IMR-90 (cell line): Measurements from ENCODE around the gene TUBB4A. TPM values are rescaled to one million over a fixed set of nuclear protein-coding genes. Genes with fewer than 3 reads are reported as not detected.

Source experiments
- ATAC-seq: fragments of 200-7000 bp; cut with Tn5 transposase; 2 replicates; pipeline ENCODE4 v1.9.1; 2020; ENCODE audit warnings: low read depth, mild to moderate bottlenecking, moderate library complexity
- BruUV-seq: library from RNA; stranded (reverse); fragments of 400-500 nt; replicated peaks from 2 replicates; lab custom pipeline; 2021; lab: Mats Ljungman, UMichigan
- CTCF ChIA-PET: fragments of 300-600 bp; formaldehyde crosslinking; extraction: SDS; loops from one replicate; lab custom pipeline; 2021; ENCODE audit warnings: antibody characterized with exemption; lab: Yijun Ruan, JAX
- POLR2A ChIA-PET: fragments of 300-600 bp; sonication (Branson Sonifier 250); formaldehyde crosslinking; loops from one replicate; lab custom pipeline; 2022; ENCODE audit warnings: antibody characterized with exemption; ENCODE audit not compliant: unreplicated experiment; lab: Charles Lee
- DNase-seq: peaks from one replicate; pipeline ENCODE4 v3.0.0; 2013
- H2AFZ ChIP-seq: replicated peaks from 2 replicates; pipeline ENCODE3; 2013; ENCODE audit warnings: low read length, mild to moderate bottlenecking; ENCODE audit not compliant: poor library complexity
- H2AK5ac ChIP-seq: 2 replicates; pipeline ENCODE4 v1.6.1; 2013; ENCODE audit warnings: low read depth, low read length, inconsistent platforms
- H2AK9ac ChIP-seq: replicated peaks from 2 replicates; pipeline ENCODE3; 2013; ENCODE audit warnings: mild to moderate bottlenecking, low read depth, low read length, moderate library complexity; ENCODE audit not compliant: poor library complexity
- H2BK120ac ChIP-seq: 2 replicates; pipeline ENCODE4 v1.6.1; 2013; ENCODE audit warnings: low read depth, low read length, inconsistent platforms
- H2BK15ac ChIP-seq: 3 replicates; pipeline ENCODE4 v1.6.1; 2013; ENCODE audit warnings: low read depth, low read length, inconsistent platforms
- H2BK20ac ChIP-seq: 2 replicates; pipeline ENCODE4 v1.6.1; 2013; ENCODE audit warnings: low read depth, mild to moderate bottlenecking, inconsistent platforms, low read length, moderate library complexity
- H2BK5ac ChIP-seq: 2 replicates; pipeline ENCODE4 v1.6.1; 2013; ENCODE audit warnings: mild to moderate bottlenecking, low read depth, low read length, inconsistent platforms; ENCODE audit not compliant: poor library complexity, severe bottlenecking
- H3K14ac ChIP-seq: replicated peaks from 2 replicates; pipeline ENCODE4 v1.6.1; 2013; ENCODE audit warnings: low read depth, low read length, inconsistent platforms
- H3K18ac ChIP-seq: 2 replicates; pipeline ENCODE4 v1.6.1; 2013; ENCODE audit warnings: low read depth, low read length, control low read depth
- H3K23ac ChIP-seq: 2 replicates; pipeline ENCODE4 v1.6.1; 2013; ENCODE audit warnings: low read depth, low read length, inconsistent platforms
- H3K27ac ChIP-seq: 2 replicates; pipeline ENCODE4 v1.5.1; 2013; ENCODE audit warnings: mild to moderate bottlenecking, control low read depth, low read length; ENCODE audit not compliant: insufficient read depth
- H3K27me3 ChIP-seq: 2 replicates; pipeline ENCODE4 v1.6.1; 2013; ENCODE audit warnings: low read length; ENCODE audit not compliant: control insufficient read depth, insufficient read depth
- H3K36me3 ChIP-seq: 2 replicates; pipeline ENCODE4 v1.6.1; 2013; ENCODE audit warnings: low read length, mixed read lengths; ENCODE audit not compliant: control insufficient read depth, insufficient read depth
- H3K4ac ChIP-seq: 2 replicates; pipeline ENCODE4 v1.6.1; 2013; ENCODE audit warnings: low read depth, low read length, inconsistent platforms
- H3K4me1 ChIP-seq: 2 replicates; pipeline ENCODE4 v1.6.1; 2013; ENCODE audit warnings: low read length, mixed read lengths; ENCODE audit not compliant: control insufficient read depth, insufficient read depth
- H3K4me2 ChIP-seq: 2 replicates; pipeline ENCODE4 v1.6.1; 2013; ENCODE audit warnings: low read depth, mild to moderate bottlenecking, control low read depth, low read length, moderate library complexity
- H3K4me3 ChIP-seq: 2 replicates; pipeline ENCODE4 v1.5.1; 2013; ENCODE audit warnings: low read depth, mild to moderate bottlenecking, control low read depth, low read length, moderate library complexity; ENCODE audit not compliant: insufficient read depth
- H3K56ac ChIP-seq: 2 replicates; pipeline ENCODE4 v1.6.1; 2013; ENCODE audit warnings: low read length, inconsistent platforms; ENCODE audit not compliant: insufficient read depth; ENCODE audit errors: extremely low read depth
- H3K79me1 ChIP-seq, 2 experiments: 2 replicates each; pipeline ENCODE4 v1.6.1; 2013; ENCODE audit warnings: low read length in 2 of 2, inconsistent platforms in 1 of 2, low read depth in 1 of 2
- H3K9ac ChIP-seq: 2 replicates; pipeline ENCODE4 v1.6.1; 2013; ENCODE audit warnings: low read depth, low read length, control low read depth
- H3K9me1 ChIP-seq: 2 replicates; pipeline ENCODE4 v1.6.1; 2013; ENCODE audit warnings: low read length, inconsistent platforms; ENCODE audit not compliant: insufficient read depth
- H3K9me3 ChIP-seq: 2 replicates; pipeline ENCODE4 v1.6.1; 2013; ENCODE audit warnings: low read length; ENCODE audit not compliant: control insufficient read depth, insufficient read depth
- H4K20me1 ChIP-seq: 2 replicates; pipeline ENCODE4 v1.6.1; 2013; ENCODE audit warnings: low read length, inconsistent platforms; ENCODE audit not compliant: insufficient read depth
- H4K5ac ChIP-seq: 2 replicates; pipeline ENCODE4 v1.6.1; 2013; ENCODE audit warnings: mild to moderate bottlenecking, low read depth, low read length, control low read depth
- H4K8ac ChIP-seq, 2 experiments: 2 replicates each; pipeline ENCODE4 v1.6.1; 2013; ENCODE audit warnings: low read depth in 2 of 2, low read length in 2 of 2, control low read depth in 1 of 2, inconsistent platforms in 1 of 2
- H4K91ac ChIP-seq: 2 replicates; pipeline ENCODE4 v1.6.1; 2013; ENCODE audit warnings: low read depth, low read length, inconsistent platforms; ENCODE audit not compliant: insufficient read depth
- POLR2A ChIP-seq: IDR thresholded peaks from 2 replicates; pipeline ENCODE4 v1.6.1; 2012; ENCODE audit warnings: mild to moderate bottlenecking, low read depth, low read length
- WGBS, 2 experiments: methylation state at CpG; one replicate each; pipeline versions ENCODE4 v1.1.5 to v1.1.7; 2013; ENCODE audit warnings: missing lambda C conversion rate in 2 of 2; ENCODE audit not compliant: insufficient read length in 1 of 2; ENCODE audit errors: extremely low coverage in 2 of 2; 5-methylcytosine and 5-hydroxymethylcytosine counted together
- dilution Hi-C: fragments of 300-500 bp; cut with HindIII; formaldehyde crosslinking; loops from one replicate; pipeline ENCODE4 v1.14.3; 2018; ENCODE audit warnings: low sequenced_read_pairs; ENCODE audit not compliant: unreplicated experiment
- in situ Hi-C: fragments of 300-500 bp; cut with MboI; formaldehyde crosslinking; loops from 3 replicates; pipeline ENCODE4 v1.14.3; 2019; ENCODE audit warnings: low sequenced_read_pairs, inconsistent platforms, mixed read lengths
- intact Hi-C: fragments of 100-400 bp; cut with micrococcal nuclease; formaldehyde crosslinking; loops from 2 replicates; pipeline ENCODE4 v1.10.0; 2022
- polyA plus RNA-seq, 3 experiments: library from polyadenylated mRNA; depleted of rRNA; stranded (reverse); fragments of >200 nt; gene quantifications; 2 replicates each; pipeline ENCODE4 v1.2.3, GENCODE V29; 2012; ENCODE audit warnings: low replicate concordance in 1 of 3
- total RNA-seq: library from RNA; depleted of rRNA; stranded (reverse); fragments of >200 nt; gene quantifications from 2 replicates; pipeline ENCODE4 v1.2.3, GENCODE V29; 2012

The TUBB4A gene
- total and polyA plus RNA-seq, 2 of the 4 experiments (the other 2 are of a cell fraction) = not detected

DNA sequence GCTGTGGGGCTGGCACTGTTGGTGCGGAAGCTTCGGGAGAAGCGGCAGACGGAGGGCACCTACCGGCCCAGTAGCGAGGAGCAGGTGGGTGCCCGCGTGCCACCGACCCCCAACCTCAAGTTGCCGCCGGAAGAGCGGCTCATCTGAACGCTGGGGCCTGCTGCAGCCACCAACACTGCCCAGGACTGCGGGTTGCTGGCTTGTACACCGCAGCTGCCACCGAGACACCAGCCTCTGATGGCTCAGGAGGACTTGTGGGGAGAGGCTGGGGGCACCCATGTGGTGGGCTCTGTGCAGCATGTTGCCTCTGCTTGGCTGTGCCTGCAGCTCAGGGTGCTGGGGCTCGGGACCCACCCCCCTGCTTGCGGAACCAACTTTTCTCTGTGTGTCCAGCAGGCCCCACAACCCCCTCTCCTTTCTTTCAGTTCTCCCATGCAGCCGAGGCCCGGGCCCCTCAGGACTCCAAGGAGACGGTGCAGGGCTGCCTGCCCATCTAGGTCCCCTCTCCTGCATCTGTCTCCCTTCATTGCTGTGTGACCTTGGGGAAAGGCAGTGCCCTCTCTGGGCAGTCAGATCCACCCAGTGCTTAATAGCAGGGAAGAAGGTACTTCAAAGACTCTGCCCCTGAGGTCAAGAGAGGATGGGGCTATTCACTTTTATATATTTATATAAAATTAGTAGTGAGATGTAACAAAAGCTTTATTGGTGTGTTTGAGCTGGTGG is 35.4 kb downstream of the TUBB4A start:
- Histone ChIP-seq H3K4me3 (no peak overlapping the region), H3K9ac (no peak overlapping the region), H4K8ac (no peak overlapping the region), H3K56ac (no peak overlapping the region), H2AK5ac (no peak overlapping the region), H3K4ac (no peak overlapping the region), H3K18ac (no peak overlapping the region), H3K27ac (no peak overlapping the region), H2BK15ac (no peak overlapping the region), H4K20me1 (no peaks in the 10 kb centered on the region), H3K36me3 (no peaks in the 10 kb centered on the region), H3K9me1 (no peaks in the 10 kb centered on the region), H3K4me2 (no peak overlapping the region), H2BK120ac (no peak overlapping the region), H3K79me1 (no peaks in the 10 kb centered on the region), H2BK5ac (no peak overlapping the region), H3K4me1 (no peaks in the 10 kb centered on the region), H3K23ac (no peak overlapping the region), H3K27me3 (peaks cover 29% of the 10 kb centered on the region), H4K5ac (no peak overlapping the region), H2BK20ac (no peak overlapping the region), H3K14ac (no peak overlapping the region), H3K9me3 (no peaks in the 10 kb centered on the region), H4K91ac (no peak overlapping the region), H2AFZ (no peak overlapping the region), H2AK9ac (no peak overlapping the region)
- dilution Hi-C loops (no loop called here), intact Hi-C loops (no loop called here), in situ Hi-C loops (no loop called here)
- ChIA-PET POLR2A (no interaction called here), CTCF (no interaction called here)
- DNase-seq (no peak), ATAC-seq (no peak)
- WGBS, 2 experiments = 88% methylated on average over 10 of the region's 21 CpGs; no CpG with 5 or more reads in 1 of the 2 experiments
- BruUV-seq = no TSS peak
- no peak for TF ChIP-seq POLR2A
